Smooth muscle cell (in vitro differentiated cells): ENCODE measurements around the gene CRTAP. TPM values are rescaled to one million over a fixed set of nuclear protein-coding genes. Genes with fewer than 3 reads are reported as not detected.
A peak's percentile ranks its signal among the peaks of the same experiment; 100 is the strongest.

ENCODE experiments used
- DNase-seq: peaks from one replicate; lab custom pipeline; 2025; ENCODE audit not compliant: unreplicated experiment; lab: John Stamatoyannopoulos, UW
- H2AFZ ChIP-seq: fragments of 200-600 bp; sonication (generic); 2 replicates; pipeline ENCODE4 v1.6.0; 2016; ENCODE audit warnings: antibody characterized with exemption, low read depth, mild to moderate bottlenecking
- H3F3A ChIP-seq: fragments of 200-600 bp; sonication (generic); 2 replicates; pipeline ENCODE4 v1.6.0; 2017; ENCODE audit warnings: antibody characterized with exemption, low read depth
- H3K27ac ChIP-seq: fragments of 200-600 bp; sonication (generic); 2 replicates; pipeline ENCODE4 v1.5.1; 2016; ENCODE audit warnings: low read depth, mild to moderate bottlenecking
- H3K27me3 ChIP-seq: fragments of 200-600 bp; sonication (generic); 2 replicates; pipeline ENCODE4 v1.6.1; 2016; ENCODE audit warnings: low read depth, mild to moderate bottlenecking
- H3K36me3 ChIP-seq: fragments of 200-600 bp; sonication (generic); 2 replicates; pipeline ENCODE4 v1.5.1; 2016; ENCODE audit warnings: low read depth
- H3K4me1 ChIP-seq: fragments of 200-600 bp; sonication (generic); 2 replicates; pipeline ENCODE4 v1.5.1; 2016; ENCODE audit warnings: low read depth
- H3K4me2 ChIP-seq: fragments of 200-600 bp; sonication (generic); 2 replicates; pipeline ENCODE4 v1.6.0; 2016; ENCODE audit warnings: mild to moderate bottlenecking
- H3K4me3 ChIP-seq: fragments of 200-600 bp; sonication (generic); 2 replicates; pipeline ENCODE4 v1.5.1; 2016; ENCODE audit warnings: mild to moderate bottlenecking
- H3K79me2 ChIP-seq: fragments of 200-600 bp; sonication (generic); 2 replicates; pipeline ENCODE4 v1.6.0; 2016; ENCODE audit warnings: low read depth, mild to moderate bottlenecking
- H3K9ac ChIP-seq: fragments of 200-600 bp; sonication (generic); 2 replicates; pipeline ENCODE4 v1.6.0; 2016; ENCODE audit warnings: low read depth
- H3K9me3 ChIP-seq: fragments of 200-600 bp; sonication (generic); replicated peaks from 2 replicates; pipeline ENCODE4 v1.5.1; 2016; ENCODE audit warnings: low read depth
- H4K20me1 ChIP-seq: fragments of 200-600 bp; sonication (generic); 2 replicates; pipeline ENCODE4 v1.6.0; 2016; ENCODE audit warnings: low read depth
- WGBS: methylation state at CpG from one replicate; pipeline ENCODE4 v1.1.7; 2016; ENCODE audit warnings: low lambda C conversion rate; 5-methylcytosine and 5-hydroxymethylcytosine counted together
- polyA plus RNA-seq: library from polyadenylated mRNA; unstranded; fragments of >200 nt; fragmentation: Nextera tagmentation; extraction: Ambion mirVana; gene quantifications from 2 replicates; pipeline ENCODE4 v1.2.1, GENCODE V29; 2016
- total RNA-seq: library from RNA; depleted of rRNA; stranded (reverse); fragments of >200 nt; gene quantifications from 2 replicates; pipeline ENCODE4 v1.2.3, GENCODE V29; 2014
- TF ChIP-seq, protein P1 (sequence below): fragments of 200-600 bp; sonication (generic); IDR thresholded peaks from 2 replicates; pipeline ENCODE4 v1.5.1; 2017; ENCODE audit warnings: borderline replicate concordance, mild to moderate bottlenecking, antibody characterized with exemption; ENCODE audit not compliant: insufficient read depth, poor library complexity, severe bottlenecking

Gene CRTAP
- total and polyA plus RNA-seq, 2 experiments from 2014 or later: 195 to 206 TPM

DNA sequence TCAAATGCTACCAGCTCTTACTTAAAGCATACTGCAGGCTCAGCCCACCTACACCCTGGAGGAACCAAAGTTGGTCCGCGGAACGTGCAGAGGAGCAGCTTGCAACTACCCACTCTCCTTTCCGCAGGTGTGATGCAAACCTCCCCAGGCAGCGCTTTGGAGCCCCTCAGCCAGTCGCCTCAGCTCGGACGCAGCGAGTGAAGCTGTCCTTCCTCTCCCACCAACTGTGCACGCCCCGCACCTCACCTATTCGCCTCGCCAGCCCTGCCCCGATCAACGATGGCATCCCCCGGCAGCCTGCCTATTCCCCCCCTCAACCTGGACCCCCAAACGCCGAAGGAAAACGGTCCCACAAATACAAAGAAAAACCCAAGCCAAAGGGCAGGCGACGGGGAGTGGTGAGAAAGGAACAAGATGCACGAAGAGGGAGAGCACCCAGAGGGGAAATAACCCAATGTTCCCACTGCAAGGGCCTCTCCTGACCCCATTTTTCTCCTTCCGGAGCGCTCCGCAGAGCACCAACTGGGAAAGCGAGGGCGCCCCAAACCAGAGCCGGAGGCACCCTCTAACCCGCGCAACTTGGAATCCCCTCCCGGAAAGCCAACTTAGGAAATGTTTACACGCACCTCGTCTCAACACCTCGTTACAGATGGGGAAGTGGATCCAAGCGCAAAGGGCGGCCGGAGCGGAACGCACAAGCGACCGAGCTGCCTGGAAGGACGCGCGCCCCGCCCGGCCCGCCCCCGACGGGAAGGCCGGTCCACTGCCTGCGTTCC, 17.5 kb upstream of the CRTAP start:
- Histone ChIP-seq H3K79me2 (peaks cover 39% of the 10 kb centered on the region), H3K9ac (peak overlapping the region; percentile 93), H2AFZ (peak overlapping the region; percentile 94), H3K9me3 (no peaks in the 10 kb centered on the region), H3K4me1 (no peaks in the 10 kb centered on the region), H3K4me3 (peak overlapping the region; percentile 91), H4K20me1 (peaks cover 49% of the 10 kb centered on the region), H3K4me2 (peak overlapping the region; percentile 97), H3K27ac (peak overlapping the region; percentile 74), H3F3A (no peaks in the 10 kb centered on the region), H3K36me3 (no peaks in the 10 kb centered on the region), H3K27me3 (no peaks in the 10 kb centered on the region)
- 2% methylated on average over 40 of the region's 51 CpGs for WGBS
- TF ChIP-seq, protein P1, sequence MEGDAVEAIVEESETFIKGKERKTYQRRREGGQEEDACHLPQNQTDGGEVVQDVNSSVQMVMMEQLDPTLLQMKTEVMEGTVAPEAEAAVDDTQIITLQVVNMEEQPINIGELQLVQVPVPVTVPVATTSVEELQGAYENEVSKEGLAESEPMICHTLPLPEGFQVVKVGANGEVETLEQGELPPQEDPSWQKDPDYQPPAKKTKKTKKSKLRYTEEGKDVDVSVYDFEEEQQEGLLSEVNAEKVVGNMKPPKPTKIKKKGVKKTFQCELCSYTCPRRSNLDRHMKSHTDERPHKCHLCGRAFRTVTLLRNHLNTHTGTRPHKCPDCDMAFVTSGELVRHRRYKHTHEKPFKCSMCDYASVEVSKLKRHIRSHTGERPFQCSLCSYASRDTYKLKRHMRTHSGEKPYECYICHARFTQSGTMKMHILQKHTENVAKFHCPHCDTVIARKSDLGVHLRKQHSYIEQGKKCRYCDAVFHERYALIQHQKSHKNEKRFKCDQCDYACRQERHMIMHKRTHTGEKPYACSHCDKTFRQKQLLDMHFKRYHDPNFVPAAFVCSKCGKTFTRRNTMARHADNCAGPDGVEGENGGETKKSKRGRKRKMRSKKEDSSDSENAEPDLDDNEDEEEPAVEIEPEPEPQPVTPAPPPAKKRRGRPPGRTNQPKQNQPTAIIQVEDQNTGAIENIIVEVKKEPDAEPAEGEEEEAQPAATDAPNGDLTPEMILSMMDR: no peak
- no peak for DNase-seq

DNA sequence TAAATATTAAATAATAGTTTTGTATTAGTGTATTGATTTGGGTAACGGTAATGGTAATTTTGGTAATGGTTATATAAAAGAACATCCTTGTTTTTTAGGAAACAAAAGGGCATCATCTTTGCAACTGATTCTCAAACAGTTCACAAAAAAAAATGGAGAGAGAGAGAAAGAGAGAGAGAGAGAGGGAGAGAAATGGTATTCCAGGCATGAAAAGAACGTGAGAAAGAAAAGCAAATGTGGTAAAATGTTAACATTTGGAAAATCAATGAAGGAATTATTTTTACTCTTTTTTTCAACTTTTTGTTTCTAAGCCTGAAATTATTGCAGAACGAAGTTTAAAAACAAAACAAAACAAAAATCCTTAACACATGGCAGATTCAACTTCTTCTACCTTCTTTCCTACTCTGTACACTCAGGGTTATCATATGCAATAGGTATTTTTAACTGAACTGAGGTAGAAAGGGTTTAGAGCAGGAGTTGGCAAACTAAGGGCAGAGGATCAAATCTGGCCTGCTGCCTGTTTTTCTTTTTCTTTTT, 14.6 kb upstream of the CRTAP start:
- peaks cover 19% of the 10 kb centered on the region for H3K79me2 ChIP-seq
- no peaks in the 10 kb centered on the region for H3K27me3 ChIP-seq
- no peaks in the 10 kb centered on the region for H3K36me3 ChIP-seq
- no peak overlapping the region for H3K4me3 ChIP-seq
- no peak overlapping the region for H3K9ac ChIP-seq
- no peaks in the 10 kb centered on the region for H3K4me1 ChIP-seq
- TF ChIP-seq, protein P1: no peak
- no peak overlapping the region for H2AFZ ChIP-seq
- no peak overlapping the region for H3K27ac ChIP-seq
- 82% methylated on average over 3 of the region's 3 CpGs for WGBS
- H4K20me1 ChIP-seq: peaks cover 20% of the 10 kb centered on the region
- DNase-seq: no peak
- no peaks in the 10 kb centered on the region for H3F3A ChIP-seq
- H3K9me3 ChIP-seq: no peaks in the 10 kb centered on the region
- H3K4me2 ChIP-seq: no peak overlapping the region

DNA sequence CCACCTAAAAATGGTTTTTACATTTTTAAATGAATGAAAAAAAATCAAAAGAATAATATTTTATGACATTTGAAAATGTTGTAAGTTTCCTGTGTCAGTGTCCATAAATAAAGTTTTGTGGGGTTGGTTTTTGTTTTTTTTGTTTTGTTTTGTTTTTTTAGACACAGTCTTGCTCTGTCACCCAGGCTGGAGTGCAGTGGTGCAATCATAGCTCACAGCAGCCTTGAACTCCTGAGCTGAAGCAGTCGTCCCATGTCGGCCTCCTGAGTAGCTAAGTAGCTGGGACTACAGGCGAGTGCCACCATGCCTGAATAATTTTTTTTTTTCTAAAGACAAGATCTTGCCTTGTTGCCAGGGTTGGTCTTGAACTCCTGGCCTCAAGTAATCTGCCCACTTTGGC, 14.1 kb upstream of the CRTAP start:
- no peak overlapping the region for H3K27ac ChIP-seq
- peaks cover 15% of the 10 kb centered on the region for H4K20me1 ChIP-seq
- no peaks in the 10 kb centered on the region for H3K9me3 ChIP-seq
- H3K4me3 ChIP-seq: no peak overlapping the region
- no peaks in the 10 kb centered on the region for H3K36me3 ChIP-seq
- H3K4me2 ChIP-seq: no peak overlapping the region
- no peak overlapping the region for H3K9ac ChIP-seq
- H2AFZ ChIP-seq: no peak overlapping the region
- no peaks in the 10 kb centered on the region for H3K27me3 ChIP-seq
- H3K4me1 ChIP-seq: no peaks in the 10 kb centered on the region
- H3K79me2 ChIP-seq: peaks cover 14% of the 10 kb centered on the region
- 91% methylated on average over 3 of the region's 3 CpGs for WGBS
- DNase-seq: no peak
- no peaks in the 10 kb centered on the region for H3F3A ChIP-seq
- TF ChIP-seq, protein P1: no peak

DNA sequence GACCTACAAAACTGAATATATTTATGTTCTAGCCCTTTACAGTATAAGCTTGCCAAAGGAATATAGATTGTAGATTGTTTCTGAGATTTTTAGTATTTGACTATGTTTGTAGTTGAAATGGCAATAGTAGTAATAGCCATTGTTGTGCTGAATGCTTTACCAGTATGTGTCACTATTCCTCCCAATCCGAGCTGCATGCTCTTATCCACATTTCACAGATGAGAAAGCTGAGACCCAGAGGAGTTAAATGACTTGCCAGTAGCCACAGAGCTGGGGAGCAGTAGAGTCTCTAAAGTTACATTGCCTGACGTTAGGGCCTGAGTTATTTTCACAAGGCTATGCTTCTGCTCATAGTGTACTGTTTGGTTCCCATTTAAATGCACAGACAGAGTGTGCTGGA, 13.6 kb upstream of the CRTAP start:
- Histone ChIP-seq H3K4me3 (no peak overlapping the region), H3K79me2 (peaks cover 12% of the 10 kb centered on the region), H3K4me1 (no peaks in the 10 kb centered on the region), H3K9me3 (no peaks in the 10 kb centered on the region), H4K20me1 (peaks cover 10% of the 10 kb centered on the region), H3K36me3 (no peaks in the 10 kb centered on the region), H3K27ac (no peak overlapping the region), H2AFZ (no peak overlapping the region), H3K9ac (no peak overlapping the region), H3K4me2 (no peak overlapping the region), H3F3A (no peaks in the 10 kb centered on the region), H3K27me3 (no peaks in the 10 kb centered on the region)
- TF ChIP-seq, protein P1: no peak
- 80% methylated on average over 2 of the region's 2 CpGs for WGBS
- no peak for DNase-seq
